Neutrophil (primary cell): ENCODE data around the gene MLH3.

ENCODE experiments used
- H3K27ac ChIP-seq: fragments of 200-600 bp; sonication (generic); 2 replicates; pipeline ENCODE4 v1.5.1; 2016; ENCODE audit warnings: mild to moderate bottlenecking, moderate library complexity
- H3K27me3 ChIP-seq: fragments of 200-600 bp; sonication (generic); 2 replicates; pipeline ENCODE4 v1.6.0; 2016; ENCODE audit warnings: mild to moderate bottlenecking
- H3K36me3 ChIP-seq: fragments of 200-600 bp; sonication (generic); 2 replicates; pipeline ENCODE4 v1.5.1; 2017
- H3K4me1 ChIP-seq, 2 experiments: fragments of 200-600 bp in 1 of 2; sonication (generic) in 1 of 2; 1 replicate in 1 of 2; 2 replicates in 1 of 2; pipeline versions ENCODE4 v1.5.1 to v1.6.1; 2013 to 2016; ENCODE audit warnings: low read depth in 1 of 2, low read length in 1 of 2, mild to moderate bottlenecking in 1 of 2, moderate library complexity in 1 of 2; ENCODE audit not compliant: control insufficient read depth in 1 of 2, insufficient read depth in 1 of 2
- H3K4me3 ChIP-seq, 2 experiments: fragments of 200-600 bp in 1 of 2; sonication (generic) in 1 of 2; 1 replicate in 1 of 2; 2 replicates in 1 of 2; pipeline ENCODE4 v1.5.1; 2013 to 2016; ENCODE audit warnings: low read depth in 1 of 2, low read length in 1 of 2, mild to moderate bottlenecking in 1 of 2, moderate library complexity in 1 of 2
- H3K9me3 ChIP-seq: fragments of 200-600 bp; sonication (generic); 2 replicates; pipeline ENCODE4 v1.5.1; 2016
- CTCF ChIP-seq: fragments of 200-600 bp; sonication (generic); IDR thresholded peaks from 2 replicates; pipeline ENCODE4 v1.5.1; 2016; ENCODE audit warnings: antibody characterized with exemption

The MLH3 gene

GRCh38 chr14:75030147-75030546 is 21.1 kb downstream of the MLH3 start:
- Histone ChIP-seq H3K9me3 (no peaks in the 10 kb centered on the region), H3K4me1 (no peaks in the 10 kb centered on the region), H3K27ac (no peak overlapping the region), H3K27me3 (no peaks in the 10 kb centered on the region), H3K4me3 (no peak overlapping the region), H3K36me3 (no peaks in the 10 kb centered on the region)
- no peak for TF ChIP-seq CTCF

- H3K27me3 ChIP-seq, result no peaks in the 10 kb centered on the region
- no peak for TF ChIP-seq CTCF
- no peaks in the 10 kb centered on the region for H3K9me3 ChIP-seq
- H3K27ac ChIP-seq, result no peak overlapping the region
- no peaks in the 10 kb centered on the region for H3K36me3 ChIP-seq
- no peak overlapping the region for H3K4me3 ChIP-seq
- no peaks in the 10 kb centered on the region for H3K4me1 ChIP-seq
Measured at GRCh38 chr14:75025876-75026275, 25.4 kb downstream of the MLH3 start.

- Histone ChIP-seq H3K4me1 (no peaks in the 10 kb centered on the region), H3K9me3 (no peaks in the 10 kb centered on the region), H3K4me3 (no peak overlapping the region), H3K36me3 (no peaks in the 10 kb centered on the region), H3K27me3 (no peaks in the 10 kb centered on the region), H3K27ac (no peak overlapping the region)
- TF ChIP-seq CTCF, result no peak
Measured at GRCh38 chr14:75025082-75025481, 26.2 kb downstream of the MLH3 start.

- Histone ChIP-seq H3K27me3 (no peaks in the 10 kb centered on the region), H3K27ac (no peak overlapping the region), H3K9me3 (no peaks in the 10 kb centered on the region), H3K36me3 (no peaks in the 10 kb centered on the region), H3K4me3 (no peak overlapping the region), H3K4me1 (no peaks in the 10 kb centered on the region)
- no peak for TF ChIP-seq CTCF
Measured at GRCh38 chr14:75023108-75023507, 28.2 kb downstream of the MLH3 start.

- Histone ChIP-seq H3K9me3 (no peaks in the 10 kb centered on the region), H3K27me3 (no peaks in the 10 kb centered on the region), H3K27ac (no peak overlapping the region), H3K4me1 (no peaks in the 10 kb centered on the region), H3K36me3 (no peaks in the 10 kb centered on the region), H3K4me3 (no peak overlapping the region)
- no peak for TF ChIP-seq CTCF
Measured at GRCh38 chr14:75022655-75023054, 28.6 kb downstream of the MLH3 start.

GRCh38 chr14:75018694-75019093 is 32.6 kb downstream of the MLH3 start:
- Histone ChIP-seq H3K36me3 (no peaks in the 10 kb centered on the region), H3K27me3 (no peaks in the 10 kb centered on the region), H3K4me1 (no peaks in the 10 kb centered on the region), H3K9me3 (no peaks in the 10 kb centered on the region), H3K4me3 (no peak overlapping the region), H3K27ac (no peak overlapping the region)
- TF ChIP-seq CTCF, result no peak
